ENCODE data around the gene PGAP1. TPM values are rescaled to one million over a fixed set of nuclear protein-coding genes. Genes with fewer than 3 reads are reported as not detected.

The PGAP1 gene
- total RNA-seq, 1 donor from 2014 or later, result 22.8 TPM

- TF ChIP-seq EZH2 (IDR thresholded peaks at IDR 0.05; ENCODE audit: insufficient read depth, low read length), result no peak
- TF ChIP-seq CTCF (IDR thresholded peaks at IDR 0.05; ENCODE audit: insufficient read depth, low read depth, low read length), result no peak
- Mint-ChIP-seq H3K27me3 (ENCODE audit: low read depth, unreplicated experiment) (no peaks in the 10 kb centered on the region), H3K36me3 (ENCODE audit: low read depth, unreplicated experiment) (no peaks in the 10 kb centered on the region), H3K9me3 (ENCODE audit: unreplicated experiment) (no peaks in the 10 kb centered on the region), H3K27ac (ENCODE audit: unreplicated experiment) (peak overlapping the region; percentile 98), H3K4me1 (ENCODE audit: low read depth, unreplicated experiment) (peaks cover 12% of the 10 kb centered on the region), H3K4me3 (ENCODE audit: unreplicated experiment) (peak overlapping the region; percentile 99)
- peak overlapping the region; percentile 100 for H3K4me2 ChIP-seq (ENCODE audit: low read length)
- H3K4me3 ChIP-seq (ENCODE audit: insufficient read depth, low read depth, low read length), result peak overlapping the region; percentile 99
- FAIRE-seq, result peak; percentile 83
- peak overlapping the region; percentile 95 for H2AFZ ChIP-seq (ENCODE audit: low read depth, low read length)
- peak overlapping the region; percentile 99 for H3K9ac ChIP-seq (ENCODE audit: low read length)
- peak; percentile 95 for DNase-seq (ENCODE audit: low read depth)
- H3K36me3 ChIP-seq (ENCODE audit: insufficient read depth, low read length), result no peaks in the 10 kb centered on the region
- H3K27me3 ChIP-seq (ENCODE audit: insufficient read depth, low read length), result no peaks in the 10 kb centered on the region
- H3K27ac ChIP-seq (ENCODE audit: low read depth, low read length), result peak overlapping the region; percentile 94
- peaks cover 37% of the 10 kb centered on the region for H3K79me2 ChIP-seq (ENCODE audit: insufficient read depth, low read length)
- peaks cover 16% of the 10 kb centered on the region for H3K4me1 ChIP-seq (ENCODE audit: insufficient read depth, low read length)
- H4K20me1 ChIP-seq (ENCODE audit: insufficient read depth, low read length), result peaks cover 2% of the 10 kb centered on the region
- H3K9me3 ChIP-seq (ENCODE audit: insufficient read depth, low read depth, low read length), result no peaks in the 10 kb centered on the region
Observed at GRCh38 chr2:196927376-196928225, 1.1 kb upstream of the PGAP1 start.

- FAIRE-seq, result no peak
Observed at GRCh38 chr2:196925768-196926561, 542 bp downstream of the PGAP1 start.

More at GRCh38 chr2:196925768-196926561, 542 bp downstream of the PGAP1 start:
- peaks cover 51% of the 10 kb centered on the region for H3K79me2 ChIP-seq (ENCODE audit: insufficient read depth, low read length)
- H3K4me3 Mint-ChIP-seq (ENCODE audit: unreplicated experiment), result peak overlapping the region; percentile 99
- H3K9ac ChIP-seq (ENCODE audit: low read length), result peak overlapping the region; percentile 99
- H3K9me3 Mint-ChIP-seq (ENCODE audit: unreplicated experiment), result no peaks in the 10 kb centered on the region
- no peaks in the 10 kb centered on the region for H3K36me3 Mint-ChIP-seq (ENCODE audit: low read depth, unreplicated experiment)
- H3K36me3 ChIP-seq (ENCODE audit: insufficient read depth, low read length), result no peaks in the 10 kb centered on the region
- H3K27ac Mint-ChIP-seq (ENCODE audit: unreplicated experiment), result peak overlapping the region; percentile 88
- peak overlapping the region; percentile 91 for H3K27ac ChIP-seq (ENCODE audit: low read depth, low read length)
- peak overlapping the region; percentile 99 for H3K4me3 ChIP-seq (ENCODE audit: insufficient read depth, low read depth, low read length)
- H3K27me3 ChIP-seq (ENCODE audit: insufficient read depth, low read length), result no peaks in the 10 kb centered on the region
- H3K27me3 Mint-ChIP-seq (ENCODE audit: low read depth, unreplicated experiment), result no peaks in the 10 kb centered on the region
- peaks cover 2% of the 10 kb centered on the region for H4K20me1 ChIP-seq (ENCODE audit: insufficient read depth, low read length)
- no peaks in the 10 kb centered on the region for H3K9me3 ChIP-seq (ENCODE audit: insufficient read depth, low read depth, low read length)
- peaks cover 16% of the 10 kb centered on the region for H3K4me1 ChIP-seq (ENCODE audit: insufficient read depth, low read length)
- no peak for TF ChIP-seq CTCF (IDR thresholded peaks at IDR 0.05; ENCODE audit: insufficient read depth, low read depth, low read length)
- TF ChIP-seq EZH2 (IDR thresholded peaks at IDR 0.05; ENCODE audit: insufficient read depth, low read length), result no peak
- peak overlapping the region; percentile 91 for H2AFZ ChIP-seq (ENCODE audit: low read depth, low read length)
- H3K4me1 Mint-ChIP-seq (ENCODE audit: low read depth, unreplicated experiment), result peaks cover 12% of the 10 kb centered on the region
- peak overlapping the region; percentile 100 for H3K4me2 ChIP-seq (ENCODE audit: low read length)
- DNase-seq (ENCODE audit: low read depth), result peak; percentile 22
